ENCODE data around the gene GMCL2.

The GMCL2 gene

GRCh38 chr5:178221853-178222252 lies 34.7 kb upstream of the GMCL2 start:
- DNase-seq = no peak

GRCh38 chr5:178221282-178221681 lies 34.1 kb upstream of the GMCL2 start:
- no peak for DNase-seq

- no peak for DNase-seq
Observed at GRCh38 chr5:178218827-178219226, 31.7 kb upstream of the GMCL2 start.

GRCh38 chr5:178218237-178218776 lies 31.1 kb upstream of the GMCL2 start:
- no peak for DNase-seq

- DNase-seq = no peak
Observed at GRCh38 chr5:178216779-178217178, 29.6 kb upstream of the GMCL2 start.

GRCh38 chr5:178216088-178216534 lies 28.9 kb upstream of the GMCL2 start:
- DNase-seq = no peak

GRCh38 chr5:178215280-178216002 lies 28.3 kb upstream of the GMCL2 start:
- DNase-seq = no peak

GRCh38 chr5:178214160-178214803 lies 27.1 kb upstream of the GMCL2 start:
- DNase-seq = no peak

GRCh38 chr5:178213748-178214151 lies 26.6 kb upstream of the GMCL2 start:
- DNase-seq = no peak

- DNase-seq = no peak
Observed at GRCh38 chr5:178213003-178213461, 25.9 kb upstream of the GMCL2 start.

GRCh38 chr5:178212241-178213002 lies 25.3 kb upstream of the GMCL2 start:
- no peak for DNase-seq

GRCh38 chr5:178211095-178212048 lies 24.2 kb upstream of the GMCL2 start:
- no peak for DNase-seq

- no peak for DNase-seq
Observed at GRCh38 chr5:178210686-178211085, 23.5 kb upstream of the GMCL2 start.

- DNase-seq = no peak
Observed at GRCh38 chr5:178210073-178210535, 22.9 kb upstream of the GMCL2 start.

- DNase-seq = no peak
Observed at GRCh38 chr5:178209334-178210072, 22.3 kb upstream of the GMCL2 start.

- no peak for DNase-seq
Observed at GRCh38 chr5:178208540-178209227, 21.5 kb upstream of the GMCL2 start.

- DNase-seq = no peak
Observed at GRCh38 chr5:178207917-178208280, 20.7 kb upstream of the GMCL2 start.

GRCh38 chr5:178207183-178207916 lies 20.2 kb upstream of the GMCL2 start:
- no peak for DNase-seq

GRCh38 chr5:178206166-178207101 lies 19.3 kb upstream of the GMCL2 start:
- no peak for DNase-seq

Measured in hippocampal formation (tissue), 2 donors.